ENCODE data around the gene ASGR1.

GRCh38 chr17:7226721-7227710 lies 47.8 kb upstream of the ASGR1 start:
- TF ChIP-seq POLR2A (IDR thresholded peaks at IDR 0.05; ENCODE audit: low read length) (no peak), GATA1 (IDR thresholded peaks at IDR 0.05; ENCODE audit: low read depth, low read length) (no peak)
